Suppressor macrophage treated with lipopolysaccharide for 1 hour (primary cell): Measurements from ENCODE around the gene SEC14L5.
"Not testable (repeated sequence)": the region's sequence is repeated elsewhere in the genome, so short reads cannot be mapped to it uniquely, and the experiment has no call there.

Experiments used
- DNase-seq, 3 donors: peaks; one replicate each; pipeline ENCODE4 v3.0.0-alpha.2; 2020 to 2022

Gene SEC14L5

DNA sequence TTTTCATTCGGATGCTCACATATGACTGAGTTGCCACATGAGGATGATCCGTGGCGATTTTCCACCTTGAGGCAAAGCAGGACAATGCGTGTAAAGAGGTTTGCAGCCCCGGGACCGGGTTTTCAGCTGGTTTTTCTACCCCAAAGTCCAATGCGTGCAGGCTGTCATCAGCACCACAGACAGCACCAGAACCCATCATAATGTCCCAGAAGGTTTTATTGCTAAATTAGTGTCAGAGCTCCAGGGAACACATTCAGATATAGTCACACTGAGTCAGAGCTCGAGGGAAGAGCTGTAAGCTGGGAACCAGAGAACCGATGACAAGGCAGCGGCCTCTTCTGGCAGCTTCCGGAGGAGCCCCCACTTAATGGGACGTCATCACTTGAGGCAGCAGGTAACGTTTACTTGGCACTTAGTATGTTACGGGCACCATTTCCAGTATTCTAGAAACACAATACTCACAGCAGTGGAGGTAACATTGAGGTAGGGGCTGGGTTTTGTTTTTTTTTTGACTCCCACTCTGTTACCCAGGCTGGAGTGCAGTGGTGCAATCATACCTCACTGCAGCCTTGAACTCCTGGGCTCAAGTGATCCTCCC lies 84.5 kb downstream of the SEC14L5 start:
- DNase-seq = no peak

DNA sequence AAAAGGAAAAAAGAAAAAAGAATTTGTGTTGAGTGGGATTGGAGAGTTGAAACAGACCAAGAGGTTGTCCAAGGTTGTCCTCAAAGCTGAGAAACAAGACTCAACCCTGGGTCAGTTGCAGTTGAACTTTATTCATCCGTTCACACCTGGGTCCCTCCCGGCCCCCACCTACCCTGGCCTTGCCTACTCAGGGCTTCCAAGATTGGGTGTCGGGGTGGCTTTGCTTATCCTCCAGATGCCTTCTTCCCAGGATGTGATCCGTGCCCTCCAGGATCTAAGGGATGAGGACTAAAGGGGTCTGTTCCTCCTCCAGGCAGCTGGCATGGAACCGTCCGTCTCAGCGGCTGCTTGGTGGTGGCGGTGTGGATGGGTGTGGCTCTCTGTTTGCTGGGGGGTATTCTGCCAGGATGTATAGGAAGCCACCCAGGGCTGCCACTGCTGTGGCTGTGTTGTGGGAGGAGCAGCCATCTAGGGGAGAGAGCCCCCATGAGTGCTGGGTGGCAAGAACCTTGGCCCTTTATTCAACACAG lies 85.9 kb downstream of the SEC14L5 start:
- DNase-seq = no peak

DNA sequence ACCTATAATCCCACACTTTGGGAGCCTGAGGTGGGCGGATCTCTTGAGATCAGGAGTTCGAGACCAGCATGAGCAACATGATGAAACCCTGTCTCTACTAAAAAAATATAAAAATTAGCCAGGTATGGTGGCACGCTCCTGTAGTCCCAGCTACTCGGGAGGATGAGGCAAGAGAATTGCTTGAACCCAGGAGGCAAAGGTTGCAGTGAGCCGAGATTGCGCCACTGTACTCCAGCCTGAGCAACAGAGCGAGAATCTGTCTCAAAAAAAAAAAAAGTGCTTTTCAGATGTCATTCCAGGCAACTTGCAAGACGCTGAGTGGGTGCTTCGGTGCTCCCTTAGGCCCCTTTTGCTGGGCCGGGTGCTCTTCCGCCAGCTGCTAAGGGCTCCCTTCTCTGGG lies 86.5 kb downstream of the SEC14L5 start:
- DNase-seq = not testable (repeated sequence)

DNA sequence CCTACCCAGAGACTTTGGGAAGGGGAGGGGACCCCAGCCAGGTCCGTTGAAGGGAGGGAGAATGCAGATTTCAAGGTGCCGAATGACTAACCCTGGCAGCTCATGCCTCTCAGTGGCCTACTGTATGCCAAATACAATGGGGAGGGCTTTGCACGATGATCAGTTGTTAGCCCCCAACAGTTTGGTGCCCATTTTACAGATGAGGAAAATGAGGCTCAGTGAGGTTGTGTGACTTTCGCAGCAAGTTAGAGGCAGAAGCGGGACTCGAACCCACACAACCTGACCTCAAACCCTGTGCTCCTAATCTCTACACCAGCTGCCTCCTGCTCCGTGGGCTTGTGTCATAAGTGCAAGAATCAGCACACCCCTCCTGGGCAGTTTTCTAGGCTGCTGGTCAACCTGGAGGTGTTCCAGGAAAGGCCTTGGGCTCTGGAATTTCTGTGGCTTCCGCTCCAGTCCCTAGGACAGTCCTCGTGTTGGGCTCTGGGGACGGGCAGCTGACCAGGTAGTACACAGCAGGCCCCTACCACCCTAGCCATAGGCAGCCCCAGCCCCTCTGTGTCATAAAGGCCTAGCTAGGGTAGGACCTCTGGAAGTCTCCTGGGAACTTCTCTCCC lies 87.5 kb downstream of the SEC14L5 start:
- DNase-seq = no peak

DNA sequence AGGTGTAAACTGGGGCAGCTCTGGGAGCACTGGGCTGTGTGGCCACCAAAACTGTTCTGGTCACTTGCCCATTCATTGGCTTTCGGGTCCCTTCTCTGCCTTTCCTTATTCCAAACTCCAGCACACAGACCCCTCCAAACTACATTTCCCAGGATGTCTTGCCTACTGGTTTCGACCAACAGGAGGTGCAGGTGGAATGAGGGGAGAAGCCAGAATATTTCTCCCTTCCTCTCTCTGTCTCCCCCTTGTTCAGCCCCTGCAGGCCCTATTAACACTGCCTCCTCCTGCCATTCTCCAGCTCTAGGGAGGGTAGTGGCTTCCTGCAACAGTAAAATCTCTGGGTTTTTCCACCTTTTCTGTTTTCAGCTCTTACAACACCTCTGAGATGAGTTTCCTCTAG lies 88.8 kb downstream of the SEC14L5 start:
- DNase-seq = no peak

DNA sequence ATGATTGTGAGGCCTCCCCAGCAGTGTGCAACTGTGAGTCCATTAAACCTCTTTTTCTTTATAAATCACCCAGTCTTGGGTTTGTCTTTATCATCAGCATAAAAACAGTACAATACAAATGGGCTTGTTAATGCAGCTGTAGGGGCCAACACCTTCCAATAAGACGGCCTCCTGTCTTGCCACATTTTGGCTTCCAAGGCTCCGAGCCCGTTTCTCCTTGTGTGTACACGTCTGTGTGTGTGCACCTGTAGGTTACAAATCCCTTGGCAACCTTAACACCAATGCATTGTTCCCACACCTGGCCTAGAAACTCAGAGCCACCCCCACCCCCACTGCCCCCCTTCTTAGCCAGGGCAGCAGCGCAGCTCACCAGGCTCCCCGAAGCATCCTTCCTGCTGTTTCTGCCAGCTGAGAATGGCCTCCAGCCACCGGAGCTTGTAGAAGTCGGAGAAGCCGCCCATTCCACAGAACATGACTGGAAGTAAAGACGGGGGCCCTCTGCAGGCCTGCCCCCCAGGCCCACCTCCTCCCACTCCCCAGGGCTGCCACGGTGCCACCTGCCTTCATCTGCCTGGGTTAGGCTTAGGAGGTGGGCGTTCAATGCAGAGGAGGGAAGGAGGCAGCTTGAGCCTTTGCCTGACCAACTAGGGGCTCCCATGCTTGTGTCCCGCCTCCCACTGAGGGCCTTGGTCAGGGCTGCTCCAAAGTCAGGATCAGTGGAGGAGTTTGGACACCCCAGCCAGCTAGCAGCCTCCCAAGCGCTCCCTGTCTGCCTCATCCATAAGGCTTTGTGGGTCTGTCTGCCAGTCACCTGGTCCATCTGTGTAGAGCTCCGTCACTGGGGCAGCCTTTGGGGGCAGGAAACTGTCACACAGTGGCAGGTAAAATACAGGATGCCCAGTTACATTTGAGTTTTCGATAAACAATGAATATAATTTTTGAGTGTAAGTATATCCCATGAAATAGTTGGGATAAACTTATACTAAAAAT lies 97.0 kb downstream of the SEC14L5 start:
- DNase-seq = no peak

DNA sequence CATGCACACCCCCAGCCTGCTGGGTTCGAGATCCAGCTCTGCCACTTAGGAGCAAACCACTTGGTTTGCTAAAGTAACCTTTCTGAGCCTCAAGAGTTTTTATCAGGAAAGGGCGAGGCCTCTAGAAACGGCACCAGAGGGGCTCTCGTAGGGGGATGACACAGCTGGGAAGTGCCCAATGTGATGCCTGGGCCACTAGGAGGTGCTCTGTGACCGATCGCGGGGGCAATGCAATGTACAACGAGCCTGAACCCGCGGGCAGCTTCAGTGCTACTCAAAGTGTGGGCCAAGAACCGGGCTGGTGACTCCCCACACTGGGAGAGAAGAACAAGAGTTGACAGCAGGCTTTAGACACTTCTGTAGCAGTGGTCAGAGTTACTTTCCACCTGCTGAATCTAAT lies 98.2 kb downstream of the SEC14L5 start:
- peak; percentile 68 to 80 (median 75) for DNase-seq

DNA sequence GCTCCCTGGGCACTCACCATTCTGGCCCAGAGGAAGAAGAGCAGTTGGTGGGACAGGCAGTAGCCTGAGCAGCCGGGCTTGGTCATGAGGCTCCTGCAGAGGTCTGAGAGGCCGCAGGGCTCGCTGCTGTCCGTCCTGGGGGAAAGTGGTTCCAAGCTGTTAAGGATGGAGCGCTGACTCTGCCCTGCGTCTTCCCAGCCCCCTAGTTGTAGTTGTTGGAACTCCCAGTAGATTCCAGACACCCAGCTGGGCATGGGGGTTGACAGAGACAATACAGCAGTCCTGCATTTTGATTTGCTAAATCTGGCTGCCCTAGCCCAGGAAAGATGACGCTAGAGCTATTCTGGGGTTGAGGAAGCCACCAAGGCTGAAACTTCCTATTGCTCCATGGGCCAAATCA lies 100.3 kb downstream of the SEC14L5 start:
- DNase-seq = peak; percentile 41 to 55 (median 46)

DNA sequence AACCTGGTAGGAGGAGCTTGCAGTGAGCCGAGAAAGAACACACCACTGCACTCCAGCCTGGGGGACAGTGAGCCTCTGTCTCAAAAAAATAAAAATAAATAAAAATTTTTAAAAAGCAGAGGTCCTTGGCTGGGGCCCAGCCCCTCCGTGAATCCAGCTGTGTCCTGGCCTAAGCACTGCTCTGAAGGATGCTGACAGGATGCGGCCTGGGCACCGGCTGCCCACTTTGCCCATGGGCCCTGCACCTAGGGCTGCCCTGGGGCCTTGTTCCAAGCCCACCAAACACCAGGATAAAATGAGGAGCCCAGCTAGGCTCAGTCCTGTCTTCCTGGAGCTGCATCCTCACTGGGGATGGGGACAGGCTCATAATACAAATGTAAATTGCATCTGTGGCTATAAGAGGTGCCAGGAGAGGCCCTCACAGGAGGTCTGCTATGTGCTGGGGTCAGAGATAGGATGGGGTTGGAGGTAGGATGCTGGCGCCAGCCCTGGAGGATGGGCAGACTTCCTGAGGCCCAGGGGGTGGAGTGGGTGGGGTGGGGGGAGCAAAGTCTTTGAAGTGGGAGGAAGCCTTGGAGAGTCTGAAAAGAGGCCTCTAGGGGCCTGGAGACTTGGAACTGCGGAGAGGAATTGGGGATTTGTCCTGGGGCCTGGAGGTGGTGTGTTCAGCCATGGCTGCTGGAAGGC lies 101.4 kb downstream of the SEC14L5 start:
- DNase-seq = no peak

DNA sequence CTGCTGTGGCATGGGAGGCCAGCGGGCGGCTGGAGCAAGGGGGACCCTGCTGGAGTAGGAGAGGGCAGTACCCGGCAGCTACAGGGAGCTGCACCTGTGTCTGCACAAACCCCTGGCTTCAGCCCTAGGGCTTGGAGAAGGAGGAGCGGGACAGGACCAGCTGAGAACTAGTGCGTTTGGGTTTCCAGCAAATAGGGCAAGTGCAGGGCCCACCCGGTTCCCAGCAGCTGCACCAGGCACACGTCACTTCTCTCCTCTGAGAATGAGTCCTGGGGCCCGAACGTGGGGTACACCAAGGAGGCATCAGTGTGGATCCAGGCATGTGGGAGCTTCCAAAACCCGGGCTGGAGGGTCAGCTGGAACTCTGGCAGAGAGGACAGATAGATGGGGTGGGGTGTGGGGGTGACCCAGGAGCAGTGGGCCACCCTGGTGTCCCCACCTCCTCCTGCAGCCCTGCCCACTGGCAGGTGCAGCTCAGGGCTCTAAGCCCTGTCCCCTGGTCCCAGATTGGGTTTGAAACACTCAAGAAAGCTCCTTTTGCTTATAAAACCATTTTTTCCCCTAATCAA lies 102.0 kb downstream of the SEC14L5 start:
- DNase-seq = no peak

DNA sequence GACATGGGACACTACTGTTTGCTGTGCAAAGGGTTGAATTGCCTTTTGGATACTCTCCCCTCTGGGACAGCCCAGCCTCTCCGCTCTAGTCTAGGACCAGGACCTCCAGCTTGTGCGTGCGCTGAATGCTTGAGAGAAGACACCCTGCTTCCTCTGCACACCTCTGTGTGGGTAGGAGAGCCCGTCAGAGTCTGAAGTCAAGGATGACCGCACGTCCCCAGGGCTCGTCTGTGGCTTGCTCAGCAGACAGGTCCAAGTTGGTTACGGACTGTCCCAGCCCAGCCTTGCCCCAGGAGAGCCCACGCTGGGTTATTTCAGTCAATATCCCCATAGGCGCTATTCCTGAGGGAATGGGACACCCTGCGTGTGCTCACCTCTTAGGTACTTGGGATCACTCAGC lies 103.9 kb downstream of the SEC14L5 start:
- no peak for DNase-seq

DNA sequence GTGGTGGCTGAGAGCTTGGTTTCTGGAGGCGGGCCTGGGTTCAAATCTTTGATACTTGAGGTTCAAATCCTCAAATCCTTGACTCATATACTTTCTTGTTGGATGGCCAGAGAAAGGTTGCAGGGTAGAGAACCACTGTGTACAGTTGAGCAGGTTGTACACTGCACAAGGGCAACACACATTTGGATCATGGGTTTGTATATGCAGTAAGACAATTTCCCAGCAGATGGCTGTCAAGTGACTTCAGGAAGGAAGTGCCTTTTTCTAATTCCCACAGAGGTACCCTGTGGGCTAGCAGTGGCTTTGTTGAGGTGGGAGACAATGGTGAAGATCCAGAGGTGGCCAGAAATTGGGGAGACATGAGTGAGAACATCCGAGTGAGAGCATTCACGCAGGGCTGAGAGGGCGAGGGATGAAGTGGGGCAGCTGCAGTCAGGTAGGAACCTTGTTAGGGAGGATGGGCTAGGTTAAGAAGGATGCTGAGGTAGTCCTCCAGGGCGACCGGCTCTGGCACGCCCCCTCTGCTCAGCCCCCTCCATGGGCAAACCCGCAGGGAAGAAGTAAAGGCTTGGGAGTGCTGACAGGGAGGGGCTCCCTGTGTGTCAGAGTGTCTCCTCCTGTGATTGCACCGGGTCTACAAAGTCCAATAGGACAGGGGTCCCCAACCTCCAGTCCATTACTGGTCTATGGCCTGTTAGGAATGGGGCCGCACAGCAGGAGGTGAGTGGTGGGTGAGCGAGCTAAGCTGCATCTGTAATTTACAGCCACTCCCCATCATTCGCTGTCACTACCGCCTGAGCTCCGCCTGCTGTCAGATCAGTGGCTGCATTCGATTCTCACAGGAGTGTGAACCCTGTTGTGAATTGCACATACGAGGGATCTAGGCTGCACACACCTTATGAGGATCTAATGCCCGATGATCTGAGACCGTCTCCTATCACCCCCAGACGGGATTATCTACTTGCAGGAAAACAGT lies 104.9 kb downstream of the SEC14L5 start:
- no peak for DNase-seq

DNA sequence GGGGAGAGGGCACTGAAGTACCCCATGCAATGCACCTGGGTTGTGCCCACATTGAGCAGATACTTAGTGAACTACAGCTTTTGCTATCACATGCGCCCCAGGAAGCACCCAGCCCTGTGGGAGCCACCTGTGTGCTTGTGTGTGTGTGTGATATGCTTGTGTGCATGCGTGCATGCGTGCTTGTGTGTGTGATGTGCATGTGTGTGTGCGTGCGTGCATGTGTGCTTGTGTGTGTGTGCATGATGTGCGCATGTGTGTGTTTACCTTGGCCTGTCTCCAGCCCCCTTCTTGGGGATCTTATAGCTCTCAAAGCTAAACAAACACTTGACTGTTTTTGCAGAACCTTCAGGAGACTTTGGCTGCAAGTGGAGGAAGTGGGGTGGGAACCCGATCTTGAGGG lies 106.8 kb downstream of the SEC14L5 start:
- no peak for DNase-seq

DNA sequence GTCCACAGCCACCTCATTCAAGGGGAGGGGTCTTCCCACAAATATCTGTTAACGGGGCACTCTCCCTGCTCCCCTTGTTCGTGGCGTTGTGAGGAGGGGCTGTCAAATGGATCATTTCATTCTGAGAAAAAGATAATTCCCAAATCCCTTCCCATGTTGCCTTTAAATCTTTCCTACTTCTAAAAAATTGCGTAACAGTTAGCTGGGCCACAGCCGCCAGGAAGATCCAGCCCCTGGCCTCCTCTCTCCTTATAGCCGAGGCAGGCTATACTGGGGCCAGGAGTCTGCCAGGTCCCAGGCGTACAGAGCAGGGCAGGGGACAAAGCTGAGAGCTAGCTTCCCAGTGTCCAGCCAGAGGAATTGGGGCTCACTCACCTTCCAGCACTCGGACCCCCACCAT lies 107.2 kb downstream of the SEC14L5 start:
- DNase-seq = no peak

DNA sequence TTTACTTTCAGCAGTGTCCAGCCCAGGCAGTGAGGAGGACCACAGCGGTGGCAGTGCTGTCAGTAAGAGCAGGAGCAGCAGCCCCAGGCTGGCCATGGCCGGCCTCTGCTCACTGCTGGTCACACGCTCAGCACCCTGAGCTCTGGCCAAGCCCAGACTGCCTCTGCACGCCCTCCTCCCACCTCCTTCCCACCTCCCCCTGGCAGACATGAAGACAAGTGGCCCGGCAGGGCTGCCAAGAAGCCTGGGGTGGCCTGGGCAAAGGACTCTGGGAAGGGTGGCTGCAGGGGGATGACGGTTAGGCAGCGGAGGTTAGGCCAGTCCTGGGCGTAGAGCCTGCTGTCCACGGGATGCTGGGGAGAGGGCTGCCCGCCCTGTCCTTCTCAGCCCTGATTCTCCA lies 107.7 kb downstream of the SEC14L5 start, which contains the start of gene C16orf89:
Gene C16orf89, minus strand, starts transcription at position 144 of the 400 bp plus-strand sequence. Its CDS starts 48 bp downstream, at position 96.
- no peak for DNase-seq

DNA sequence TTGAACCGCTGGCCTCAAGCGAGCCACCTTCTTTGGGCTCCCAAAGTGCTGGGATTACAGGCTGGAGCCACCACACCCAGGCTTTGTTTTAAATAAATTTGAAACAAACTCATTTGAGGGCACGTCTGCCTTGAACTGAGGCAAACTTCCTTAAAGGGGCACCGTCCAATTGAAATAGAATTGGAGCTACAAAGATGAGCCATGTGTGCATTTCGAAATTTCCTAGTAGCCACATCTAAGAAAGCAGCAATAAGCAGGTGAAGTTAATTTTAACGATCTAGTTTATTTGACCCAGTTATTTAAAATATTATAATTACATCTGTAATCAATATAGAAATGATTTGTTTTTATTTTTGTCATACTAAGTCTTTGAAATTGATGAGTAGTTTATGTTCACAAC lies 108.4 kb downstream of the SEC14L5 start:
- no peak for DNase-seq
